ENCODE measurements around the gene CD96.

GRCh38 chr3:111636366-111636885, 94.4 kb downstream of the CD96 start:
- TF ChIP-seq POLR2A (IDR thresholded peaks at IDR 0.05) (no peak), CTCF (IDR thresholded peaks at IDR 0.05) (no peak)
